Islet of Langerhans (tissue), 1 donor: ENCODE measurements around the gene UVSSA.
"Not testable (repeated sequence)": the region's sequence is repeated elsewhere in the genome, so short reads cannot be mapped to it uniquely, and the experiment has no call there.

Experiments
- FAIRE-seq: peaks from one replicate; lab custom pipeline; 2011; peaks lifted over from hg19 to GRCh38; lab: Jason Lieb, UNC

UVSSA gene

GRCh38 chr4:1330761-1331590 is 16.0 kb upstream of the UVSSA start:
- no peak for FAIRE-seq

- FAIRE-seq: no peak
These were observed 15.2 kb upstream of the UVSSA start for GRCh38 chr4:1331591-1332353.

- FAIRE-seq: no peak
These were observed 14.3 kb upstream of the UVSSA start for GRCh38 chr4:1332686-1333085.

- no peak for FAIRE-seq
These were observed 13.8 kb upstream of the UVSSA start for GRCh38 chr4:1333256-1333655.

GRCh38 chr4:1333851-1334578 is 13.0 kb upstream of the UVSSA start:
- not testable (repeated sequence) for FAIRE-seq

- no peak for FAIRE-seq
These were observed 12.5 kb upstream of the UVSSA start for GRCh38 chr4:1334579-1334895.

GRCh38 chr4:1335193-1335883 is 11.7 kb upstream of the UVSSA start:
- not testable (repeated sequence) for FAIRE-seq

- FAIRE-seq: no peak
These were observed 10.9 kb upstream of the UVSSA start for GRCh38 chr4:1336088-1336491.

GRCh38 chr4:1337376-1337831 is 9.6 kb upstream of the UVSSA start:
- no peak for FAIRE-seq

GRCh38 chr4:1337951-1338751 is 8.9 kb upstream of the UVSSA start:
- FAIRE-seq: no peak

GRCh38 chr4:1338752-1339414 is 8.1 kb upstream of the UVSSA start:
- FAIRE-seq: no peak

- FAIRE-seq: no peak
These were observed 7.5 kb upstream of the UVSSA start for GRCh38 chr4:1339489-1339888.

- no peak for FAIRE-seq
These were observed 6.7 kb upstream of the UVSSA start for GRCh38 chr4:1340181-1340747.

GRCh38 chr4:1340861-1341260 is 6.1 kb upstream of the UVSSA start:
- FAIRE-seq: no peak

GRCh38 chr4:1342003-1342402 is 5.0 kb upstream of the UVSSA start:
- FAIRE-seq: no peak

GRCh38 chr4:1344696-1345095 is 2.3 kb upstream of the UVSSA start:
- FAIRE-seq: no peak

GRCh38 chr4:1345903-1346780 is 866 bp upstream of the UVSSA start:
- FAIRE-seq: no peak

GRCh38 chr4:1347410-1347864 is 429 bp downstream of the UVSSA start:
- no peak for FAIRE-seq

GRCh38 chr4:1348014-1348513 is 1.1 kb downstream of the UVSSA start:
- FAIRE-seq: no peak
